ENCODE data around the gene INPP5A.
A peak's percentile ranks its signal among the peaks of the same experiment; 100 is the strongest.

INPP5A gene

DNA sequence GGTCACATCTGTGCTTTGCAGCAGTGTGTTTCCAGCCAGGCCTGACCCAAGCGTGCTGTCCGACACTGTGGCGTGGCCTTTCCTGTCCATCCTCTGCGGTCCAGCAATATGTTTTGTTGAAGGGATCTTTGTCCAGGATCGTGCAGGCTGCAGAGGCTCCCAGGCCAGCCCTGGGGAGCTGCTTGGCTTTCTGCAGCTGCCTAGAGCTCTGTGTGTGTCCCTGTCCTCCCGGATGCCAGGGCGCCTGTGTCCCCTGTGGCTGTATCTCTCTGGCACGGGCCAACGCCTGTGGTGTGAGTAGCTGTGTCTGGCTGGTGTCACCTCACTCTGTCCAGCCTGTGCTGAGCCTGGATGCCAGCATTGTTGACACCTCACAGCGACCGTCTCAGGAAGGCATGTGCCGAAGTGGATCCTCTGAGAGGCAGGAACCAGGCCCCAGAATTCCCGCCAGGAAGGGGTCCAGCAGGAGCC is 94.5 kb downstream of the INPP5A start:
- H3K4me3 ChIP-seq (ENCODE audit: low read depth, low read length), result no peak overlapping the region
- TF ChIP-seq, protein P1, sequence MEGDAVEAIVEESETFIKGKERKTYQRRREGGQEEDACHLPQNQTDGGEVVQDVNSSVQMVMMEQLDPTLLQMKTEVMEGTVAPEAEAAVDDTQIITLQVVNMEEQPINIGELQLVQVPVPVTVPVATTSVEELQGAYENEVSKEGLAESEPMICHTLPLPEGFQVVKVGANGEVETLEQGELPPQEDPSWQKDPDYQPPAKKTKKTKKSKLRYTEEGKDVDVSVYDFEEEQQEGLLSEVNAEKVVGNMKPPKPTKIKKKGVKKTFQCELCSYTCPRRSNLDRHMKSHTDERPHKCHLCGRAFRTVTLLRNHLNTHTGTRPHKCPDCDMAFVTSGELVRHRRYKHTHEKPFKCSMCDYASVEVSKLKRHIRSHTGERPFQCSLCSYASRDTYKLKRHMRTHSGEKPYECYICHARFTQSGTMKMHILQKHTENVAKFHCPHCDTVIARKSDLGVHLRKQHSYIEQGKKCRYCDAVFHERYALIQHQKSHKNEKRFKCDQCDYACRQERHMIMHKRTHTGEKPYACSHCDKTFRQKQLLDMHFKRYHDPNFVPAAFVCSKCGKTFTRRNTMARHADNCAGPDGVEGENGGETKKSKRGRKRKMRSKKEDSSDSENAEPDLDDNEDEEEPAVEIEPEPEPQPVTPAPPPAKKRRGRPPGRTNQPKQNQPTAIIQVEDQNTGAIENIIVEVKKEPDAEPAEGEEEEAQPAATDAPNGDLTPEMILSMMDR (IDR thresholded peaks at IDR 0.05; ENCODE audit: low read depth, low read length, missing control alignments), result no peak
- DNase-seq (ENCODE audit: low read depth), result no peak

DNA sequence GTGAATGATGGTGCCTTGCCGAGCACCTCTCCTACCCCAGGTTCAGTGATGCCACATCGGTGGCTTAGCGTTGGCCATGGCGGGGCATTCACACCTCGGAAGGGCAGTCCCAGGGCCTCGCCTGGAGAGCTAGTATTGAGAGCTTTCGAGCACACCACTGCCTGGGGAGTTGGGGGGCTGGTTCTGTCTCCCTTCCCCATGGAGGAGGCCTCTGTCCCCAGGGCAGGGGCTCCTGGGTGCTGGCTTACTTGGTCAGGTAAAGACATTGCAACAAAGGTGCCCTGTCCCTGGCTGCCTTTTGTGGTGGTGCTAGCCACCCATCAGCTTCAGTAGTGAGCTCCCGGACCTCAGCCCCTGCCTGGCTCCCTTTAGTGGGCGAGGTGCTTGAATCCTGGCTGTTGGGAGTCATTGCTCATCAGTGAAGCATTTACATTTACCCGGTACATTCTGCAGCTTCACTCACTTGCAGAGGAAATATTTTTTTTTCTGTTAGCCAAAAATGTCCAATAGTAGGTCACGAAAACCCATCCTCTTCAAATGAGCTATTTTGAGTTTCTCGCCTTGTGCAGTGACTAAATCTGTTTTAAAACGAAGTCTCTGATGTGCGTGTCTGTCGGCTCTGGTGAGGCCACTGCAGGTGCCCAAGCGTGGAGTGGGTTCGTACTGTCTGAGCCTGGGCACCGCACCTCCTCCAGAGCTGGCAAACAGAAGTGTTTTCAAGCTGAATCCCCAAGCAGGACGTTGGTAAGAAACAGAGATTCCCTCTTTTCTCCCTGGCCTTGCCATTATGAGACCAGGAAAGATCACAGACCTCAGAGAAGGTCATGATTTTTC is 95.5 kb downstream of the INPP5A start:
- no peak overlapping the region for H3K4me3 ChIP-seq (ENCODE audit: low read depth, low read length)
- no peak for DNase-seq (ENCODE audit: low read depth)
- TF ChIP-seq, protein P1 (IDR thresholded peaks at IDR 0.05; ENCODE audit: low read depth, low read length, missing control alignments), result no peak

DNA sequence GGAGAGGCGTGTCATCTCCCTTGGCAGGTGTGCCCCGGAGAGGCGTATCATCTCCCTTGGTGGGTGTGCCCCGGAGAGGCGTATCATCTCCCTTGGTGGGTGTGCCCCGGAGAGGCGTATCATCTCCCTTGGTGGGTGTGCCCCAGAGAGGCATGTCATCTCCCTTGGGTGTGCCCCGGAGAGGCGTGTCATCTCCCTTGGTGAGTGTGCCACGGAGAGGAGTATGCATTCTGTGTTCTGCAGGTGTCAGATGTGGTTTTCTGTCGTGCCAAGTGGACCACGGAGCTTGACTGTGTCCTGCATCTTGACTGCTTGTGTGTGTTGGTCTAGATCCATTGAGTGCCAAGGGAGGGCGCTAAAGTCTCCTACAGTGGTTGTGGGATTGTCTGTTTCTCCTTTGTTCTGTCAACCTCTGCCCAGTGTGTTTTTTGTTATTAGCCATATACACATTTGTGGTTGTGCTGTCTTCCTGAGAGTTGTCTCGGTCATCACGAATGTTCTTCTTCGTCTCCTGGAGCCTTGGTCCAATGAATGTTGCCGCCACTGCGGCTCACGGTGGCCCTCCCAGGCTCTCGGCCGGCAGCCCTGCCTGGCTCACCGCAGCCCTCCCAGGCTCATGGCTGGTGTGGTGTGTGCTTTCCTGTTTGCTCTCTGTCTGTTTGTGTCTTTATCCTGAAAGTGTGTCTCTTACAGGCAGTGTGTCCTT is 96.8 kb downstream of the INPP5A start:
- TF ChIP-seq, protein P1 (IDR thresholded peaks at IDR 0.05; ENCODE audit: low read depth, low read length, missing control alignments), result peak; percentile 28

DNA sequence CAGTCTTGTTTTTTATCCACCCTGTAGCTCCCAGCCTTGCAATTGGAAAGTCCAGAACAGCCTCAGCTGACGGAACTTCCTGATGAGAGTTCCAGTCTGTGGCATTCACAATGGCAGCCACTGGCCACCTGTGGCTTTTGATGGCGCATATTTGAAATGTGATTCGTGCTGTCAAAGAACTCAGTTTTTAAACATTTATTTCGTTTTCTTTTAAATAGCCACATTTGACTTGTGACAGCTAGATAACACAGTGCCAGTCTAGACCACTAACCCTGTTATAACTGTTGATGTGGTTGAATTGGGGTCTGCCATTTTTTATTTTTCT is 97.3 kb downstream of the INPP5A start:
- TF ChIP-seq, protein P1 (IDR thresholded peaks at IDR 0.05; ENCODE audit: low read depth, low read length, missing control alignments), result no peak
- no peak for DNase-seq (ENCODE audit: low read depth)
- no peak overlapping the region for H3K4me3 ChIP-seq (ENCODE audit: low read depth, low read length)

More for the DNA sequence above, 96.8 kb downstream of the INPP5A start:
- H3K4me3 ChIP-seq (ENCODE audit: low read depth, low read length), result no peak overlapping the region
- DNase-seq (ENCODE audit: low read depth), result no peak

DNA sequence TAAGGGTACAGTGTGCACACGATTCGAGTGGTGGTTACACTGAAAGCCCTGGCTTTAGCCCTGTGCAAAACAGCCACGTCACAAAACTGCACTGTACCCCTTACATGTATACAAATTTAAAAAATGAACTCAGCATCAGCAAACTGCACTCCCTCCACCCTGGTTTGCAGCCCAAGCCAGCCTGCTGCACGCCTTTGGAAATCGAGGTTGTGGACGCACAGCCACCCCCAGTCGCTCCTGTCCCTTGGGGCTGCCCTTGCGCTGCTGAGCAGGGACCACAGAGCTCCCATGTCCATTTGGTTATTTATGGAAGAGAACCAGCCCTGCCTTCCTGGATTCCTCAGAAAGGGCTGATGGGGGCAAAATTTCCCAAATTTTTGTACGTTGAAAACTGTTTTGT is 98.8 kb downstream of the INPP5A start:
- TF ChIP-seq, protein P1 (IDR thresholded peaks at IDR 0.05; ENCODE audit: low read depth, low read length, missing control alignments), result no peak
- no peak for DNase-seq (ENCODE audit: low read depth)
- no peak overlapping the region for H3K4me3 ChIP-seq (ENCODE audit: low read depth, low read length)

DNA sequence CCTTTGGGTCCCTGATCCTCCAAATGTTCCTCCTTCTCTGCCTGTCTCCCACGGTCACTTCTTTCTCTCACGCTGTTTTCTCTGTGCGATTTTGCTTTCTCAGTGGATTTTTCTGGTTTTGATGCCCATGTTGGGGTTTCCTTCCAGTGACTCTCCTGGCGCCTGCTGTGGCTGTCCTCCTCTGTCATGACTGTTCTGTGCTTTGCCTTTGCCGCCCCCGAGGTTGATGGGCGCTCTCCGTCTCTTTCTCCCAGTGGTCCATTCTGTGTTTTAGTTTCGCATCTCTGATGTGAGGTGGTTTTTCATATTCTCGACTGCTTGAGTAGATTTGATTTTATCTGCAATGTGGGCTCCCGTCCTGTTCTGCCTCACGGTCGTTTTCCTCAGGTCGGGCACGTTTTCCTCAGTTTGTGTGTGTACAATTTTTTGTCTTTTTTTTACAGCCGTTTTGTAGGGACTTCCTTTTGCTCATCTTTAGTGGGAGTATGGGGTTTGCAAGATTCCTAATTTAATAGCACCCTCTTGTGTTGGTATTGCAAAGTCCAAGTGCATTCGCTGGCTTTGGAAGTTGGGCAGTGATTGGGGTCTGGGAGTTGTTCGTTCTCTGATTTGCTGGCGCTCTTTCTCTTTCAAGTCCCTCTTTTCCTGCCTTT is 100.0 kb downstream of the INPP5A start:
- TF ChIP-seq, protein P1 (IDR thresholded peaks at IDR 0.05; ENCODE audit: low read depth, low read length, missing control alignments), result peak; percentile 65
- peak; percentile 19 for DNase-seq (ENCODE audit: low read depth)
- no peak overlapping the region for H3K4me3 ChIP-seq (ENCODE audit: low read depth, low read length)

Data from GM12864 (cell line).